SK-N-SH treated with all-trans-retinoic acid at 6 μM for 48 hours (cell line): ENCODE results near the gene CPPED1.

Experiments
- ATAC-seq: fragments of 200-7000 bp; cut with Tn5 transposase; 3 replicates; pipeline ENCODE4 v1.9.1; 2020; ENCODE audit warnings: mild to moderate bottlenecking, moderate library complexity
- ARNTL ChIP-seq: fragments of 450-650 bp; formaldehyde crosslinking; IDR thresholded peaks from 2 replicates; pipeline ENCODE4 v1.5.0; 2020; ENCODE audit warnings: low read depth, mild to moderate bottlenecking, moderate library complexity, borderline replicate concordance
- BACH2 ChIP-seq: fragments of 250-450 bp; sonication (Bioruptor Pico); IDR thresholded peaks from 2 replicates; pipeline ENCODE4 v1.9.0; 2021; ENCODE audit warnings: mild to moderate bottlenecking, borderline replicate concordance
- CSDC2 ChIP-seq: fragments of 250-450 bp; sonication (Bioruptor Pico); IDR thresholded peaks from 2 replicates; pipeline ENCODE4 v1.5.0; 2020; ENCODE audit warnings: mild to moderate bottlenecking, moderate library complexity
- ESRRG ChIP-seq: fragments of 250-450 bp; sonication (Bioruptor Pico); IDR thresholded peaks from 2 replicates; pipeline ENCODE4 v1.6.1; 2021; ENCODE audit warnings: mild to moderate bottlenecking
- GLIS3 ChIP-seq: fragments of 250-450 bp; sonication (Bioruptor Pico); IDR thresholded peaks from 2 replicates; pipeline ENCODE4 v1.5.0; 2020; ENCODE audit warnings: mild to moderate bottlenecking, moderate library complexity
- ISL1 ChIP-seq: fragments of 250-450 bp; sonication (Bioruptor Pico); IDR thresholded peaks from 2 replicates; pipeline ENCODE4 v2.1.2; 2022; ENCODE audit warnings: mild to moderate bottlenecking, moderate library complexity
- OSR1 ChIP-seq: fragments of 250-450 bp; sonication (Bioruptor Pico); IDR thresholded peaks from 2 replicates; pipeline ENCODE4 v1.8.0; 2022; ENCODE audit warnings: moderate library complexity, mild to moderate bottlenecking, inconsistent platforms
- PPARA ChIP-seq: fragments of 250-450 bp; sonication (Bioruptor Pico); IDR thresholded peaks from 2 replicates; pipeline ENCODE4 v1.5.0; 2020; ENCODE audit warnings: mild to moderate bottlenecking, borderline replicate concordance
- RARB ChIP-seq: fragments of 250-450 bp; sonication (Bioruptor Pico); IDR thresholded peaks from 2 replicates; pipeline ENCODE4 v1.8.0; 2021; ENCODE audit warnings: mild to moderate bottlenecking, moderate library complexity
- SNAI2 ChIP-seq: fragments of 250-450 bp; sonication (Bioruptor Pico); IDR thresholded peaks from 2 replicates; pipeline ENCODE4 v1.5.0; 2020; ENCODE audit warnings: mild to moderate bottlenecking, moderate library complexity
- TCF4 ChIP-seq: fragments of 250-450 bp; sonication (Bioruptor Pico); IDR thresholded peaks from 2 replicates; pipeline ENCODE4 v1.8.0; 2021; ENCODE audit warnings: mild to moderate bottlenecking, moderate library complexity, borderline replicate concordance
- TOX ChIP-seq: fragments of 250-450 bp; sonication (Bioruptor Pico); IDR thresholded peaks from 2 replicates; pipeline ENCODE4 v1.8.0; 2021; ENCODE audit warnings: mild to moderate bottlenecking, moderate library complexity, borderline replicate concordance
- ZC3H10 ChIP-seq: fragments of 250-450 bp; sonication (Bioruptor Pico); IDR thresholded peaks from 2 replicates; pipeline ENCODE4 v1.5.1; 2021; ENCODE audit warnings: mild to moderate bottlenecking, moderate library complexity
- ZFP3 ChIP-seq: fragments of 250-450 bp; sonication (Bioruptor Pico); IDR thresholded peaks from 2 replicates; pipeline ENCODE4 v1.5.0; 2020; ENCODE audit warnings: mild to moderate bottlenecking, moderate library complexity
- ZFP30 ChIP-seq: fragments of 450-650 bp; formaldehyde crosslinking; IDR thresholded peaks from 2 replicates; pipeline ENCODE4 v1.5.0; 2022; ENCODE audit warnings: mild to moderate bottlenecking, moderate library complexity
- ZNF565 ChIP-seq: fragments of 450-650 bp; formaldehyde crosslinking; conservative IDR thresholded peaks from 2 replicates; pipeline ENCODE4 v1.5.0; 2020; ENCODE audit warnings: low read depth, mild to moderate bottlenecking, moderate library complexity
- ZNF70 ChIP-seq: fragments of 450-650 bp; formaldehyde crosslinking; IDR thresholded peaks from 2 replicates; pipeline ENCODE4 v1.5.0; 2020; ENCODE audit warnings: mild to moderate bottlenecking, moderate library complexity
- ZNF8 ChIP-seq: fragments of 450-650 bp; formaldehyde crosslinking; IDR thresholded peaks from 2 replicates; pipeline ENCODE4 v1.5.0; 2020; ENCODE audit warnings: mild to moderate bottlenecking, moderate library complexity
- TF ChIP-seq, protein P1 (sequence below): fragments of 250-450 bp; sonication (Bioruptor Pico); IDR thresholded peaks from 2 replicates; pipeline ENCODE4 v1.8.0; 2020; ENCODE audit warnings: mild to moderate bottlenecking, moderate library complexity, borderline replicate concordance
- TF ChIP-seq, protein P2 (sequence below): fragments of 250-450 bp; sonication (Bioruptor Pico); IDR thresholded peaks from 2 replicates; pipeline ENCODE4 v1.5.0; 2020; ENCODE audit warnings: mild to moderate bottlenecking, moderate library complexity
- TF ChIP-seq, protein P3 (sequence below): fragments of 250-450 bp; sonication (Bioruptor Pico); IDR thresholded peaks from 2 replicates; pipeline ENCODE4 v1.8.0; 2021; ENCODE audit warnings: low read depth, mild to moderate bottlenecking, moderate library complexity, borderline replicate concordance
- TF ChIP-seq, protein P4 (sequence below): fragments of 250-450 bp; sonication (Bioruptor Pico); IDR thresholded peaks from 2 replicates; pipeline ENCODE4 v1.5.1; 2020; ENCODE audit warnings: low read depth, mild to moderate bottlenecking, moderate library complexity

The CPPED1 gene

DNA sequence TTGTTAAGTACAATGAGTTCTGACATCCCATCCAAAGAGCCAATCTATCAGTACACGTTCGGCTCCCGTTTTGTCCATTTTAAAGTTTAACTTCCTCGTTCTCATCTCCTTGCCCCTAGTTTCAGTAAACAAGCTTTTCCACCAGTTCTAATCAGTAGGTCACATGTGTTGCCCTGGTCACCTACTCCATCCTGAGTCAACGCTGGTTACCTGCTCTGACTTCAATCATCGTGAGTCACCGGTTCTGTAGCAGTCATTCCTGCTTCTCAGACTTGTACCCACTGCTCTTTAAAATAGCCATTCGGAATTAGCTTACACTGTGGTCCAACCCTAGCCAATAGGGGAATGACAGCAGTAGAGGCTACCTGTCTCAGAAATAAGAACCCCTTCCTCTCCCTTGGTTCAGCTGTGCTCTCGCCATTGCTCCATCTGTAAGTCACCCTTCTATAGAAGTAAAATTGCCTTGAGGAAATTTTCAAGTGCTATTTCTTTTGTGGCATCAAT lies 191.0 kb downstream of the CPPED1 start:
- ATAC-seq: no peak
- TF ChIP-seq ZNF565: no peak
- TF ChIP-seq, protein P1, sequence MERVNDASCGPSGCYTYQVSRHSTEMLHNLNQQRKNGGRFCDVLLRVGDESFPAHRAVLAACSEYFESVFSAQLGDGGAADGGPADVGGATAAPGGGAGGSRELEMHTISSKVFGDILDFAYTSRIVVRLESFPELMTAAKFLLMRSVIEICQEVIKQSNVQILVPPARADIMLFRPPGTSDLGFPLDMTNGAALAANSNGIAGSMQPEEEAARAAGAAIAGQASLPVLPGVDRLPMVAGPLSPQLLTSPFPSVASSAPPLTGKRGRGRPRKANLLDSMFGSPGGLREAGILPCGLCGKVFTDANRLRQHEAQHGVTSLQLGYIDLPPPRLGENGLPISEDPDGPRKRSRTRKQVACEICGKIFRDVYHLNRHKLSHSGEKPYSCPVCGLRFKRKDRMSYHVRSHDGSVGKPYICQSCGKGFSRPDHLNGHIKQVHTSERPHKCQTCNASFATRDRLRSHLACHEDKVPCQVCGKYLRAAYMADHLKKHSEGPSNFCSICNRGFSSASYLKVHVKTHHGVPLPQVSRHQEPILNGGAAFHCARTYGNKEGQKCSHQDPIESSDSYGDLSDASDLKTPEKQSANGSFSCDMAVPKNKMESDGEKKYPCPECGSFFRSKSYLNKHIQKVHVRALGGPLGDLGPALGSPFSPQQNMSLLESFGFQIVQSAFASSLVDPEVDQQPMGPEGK (CRISPR knock-in tag): no peak
- TF ChIP-seq BACH2: no peak
- TF ChIP-seq, protein P2, sequence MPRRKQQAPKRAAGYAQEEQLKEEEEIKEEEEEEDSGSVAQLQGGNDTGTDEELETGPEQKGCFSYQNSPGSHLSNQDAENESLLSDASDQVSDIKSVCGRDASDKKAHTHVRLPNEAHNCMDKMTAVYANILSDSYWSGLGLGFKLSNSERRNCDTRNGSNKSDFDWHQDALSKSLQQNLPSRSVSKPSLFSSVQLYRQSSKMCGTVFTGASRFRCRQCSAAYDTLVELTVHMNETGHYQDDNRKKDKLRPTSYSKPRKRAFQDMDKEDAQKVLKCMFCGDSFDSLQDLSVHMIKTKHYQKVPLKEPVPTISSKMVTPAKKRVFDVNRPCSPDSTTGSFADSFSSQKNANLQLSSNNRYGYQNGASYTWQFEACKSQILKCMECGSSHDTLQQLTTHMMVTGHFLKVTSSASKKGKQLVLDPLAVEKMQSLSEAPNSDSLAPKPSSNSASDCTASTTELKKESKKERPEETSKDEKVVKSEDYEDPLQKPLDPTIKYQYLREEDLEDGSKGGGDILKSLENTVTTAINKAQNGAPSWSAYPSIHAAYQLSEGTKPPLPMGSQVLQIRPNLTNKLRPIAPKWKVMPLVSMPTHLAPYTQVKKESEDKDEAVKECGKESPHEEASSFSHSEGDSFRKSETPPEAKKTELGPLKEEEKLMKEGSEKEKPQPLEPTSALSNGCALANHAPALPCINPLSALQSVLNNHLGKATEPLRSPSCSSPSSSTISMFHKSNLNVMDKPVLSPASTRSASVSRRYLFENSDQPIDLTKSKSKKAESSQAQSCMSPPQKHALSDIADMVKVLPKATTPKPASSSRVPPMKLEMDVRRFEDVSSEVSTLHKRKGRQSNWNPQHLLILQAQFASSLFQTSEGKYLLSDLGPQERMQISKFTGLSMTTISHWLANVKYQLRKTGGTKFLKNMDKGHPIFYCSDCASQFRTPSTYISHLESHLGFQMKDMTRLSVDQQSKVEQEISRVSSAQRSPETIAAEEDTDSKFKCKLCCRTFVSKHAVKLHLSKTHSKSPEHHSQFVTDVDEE (CRISPR knock-in tag): no peak
- no peak for TF ChIP-seq ZFP3 (CRISPR knock-in tag)
- TF ChIP-seq SNAI2 (CRISPR knock-in tag): no peak
- TF ChIP-seq ESRRG (CRISPR knock-in tag): no peak
- TF ChIP-seq TOX (CRISPR knock-in tag): no peak
- TF ChIP-seq ZNF8 (CRISPR knock-in tag): no peak
- TF ChIP-seq, protein P3, sequence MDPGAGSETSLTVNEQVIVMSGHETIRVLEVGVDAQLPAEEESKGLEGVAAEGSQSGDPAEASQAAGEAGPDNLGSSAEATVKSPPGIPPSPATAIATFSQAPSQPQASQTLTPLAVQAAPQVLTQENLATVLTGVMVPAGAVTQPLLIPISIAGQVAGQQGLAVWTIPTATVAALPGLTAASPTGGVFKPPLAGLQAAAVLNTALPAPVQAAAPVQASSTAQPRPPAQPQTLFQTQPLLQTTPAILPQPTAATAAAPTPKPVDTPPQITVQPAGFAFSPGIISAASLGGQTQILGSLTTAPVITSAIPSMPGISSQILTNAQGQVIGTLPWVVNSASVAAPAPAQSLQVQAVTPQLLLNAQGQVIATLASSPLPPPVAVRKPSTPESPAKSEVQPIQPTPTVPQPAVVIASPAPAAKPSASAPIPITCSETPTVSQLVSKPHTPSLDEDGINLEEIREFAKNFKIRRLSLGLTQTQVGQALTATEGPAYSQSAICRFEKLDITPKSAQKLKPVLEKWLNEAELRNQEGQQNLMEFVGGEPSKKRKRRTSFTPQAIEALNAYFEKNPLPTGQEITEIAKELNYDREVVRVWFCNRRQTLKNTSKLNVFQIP (CRISPR knock-in tag): no peak
- no peak for TF ChIP-seq GLIS3
- no peak for TF ChIP-seq TCF4 (CRISPR knock-in tag)
- TF ChIP-seq OSR1 (CRISPR knock-in tag): no peak

DNA sequence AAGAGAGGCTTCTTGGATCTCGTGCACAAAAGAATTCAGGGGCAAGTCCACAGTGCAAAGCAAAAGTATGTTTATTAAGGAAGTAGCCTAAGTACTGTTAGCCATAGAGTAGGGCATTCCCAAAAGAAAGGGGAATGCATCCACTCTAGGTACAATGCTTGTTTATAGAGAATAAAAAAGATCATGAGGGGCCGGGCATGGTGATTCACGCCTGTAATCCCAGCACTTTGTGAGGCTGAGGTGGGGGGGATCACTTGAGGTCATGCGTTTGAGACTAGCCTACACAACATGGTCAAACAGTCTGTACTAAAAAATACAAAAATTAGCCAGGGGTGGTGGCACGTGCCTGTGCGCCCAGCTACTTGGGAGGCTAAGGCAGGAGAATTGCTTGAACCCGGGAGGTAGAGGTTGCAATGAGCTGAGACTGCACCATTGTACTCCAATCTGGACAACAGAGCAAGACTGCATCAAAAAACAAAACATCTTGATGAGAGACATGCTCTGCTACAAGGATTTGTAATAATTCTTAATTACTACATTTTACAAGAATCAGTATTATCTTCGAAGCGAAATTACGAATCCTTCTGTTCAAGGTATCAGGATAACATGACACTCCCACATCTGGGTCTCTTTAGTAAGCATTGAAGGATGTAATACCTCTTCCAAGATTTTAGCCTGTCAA lies 191.6 kb downstream of the CPPED1 start:
- ATAC-seq: no peak
- no peak for TF ChIP-seq ESRRG (CRISPR knock-in tag)
- no peak for TF ChIP-seq ZNF70
- TF ChIP-seq, protein P3 (CRISPR knock-in tag): no peak
- TF ChIP-seq ARNTL (CRISPR knock-in tag): no peak
- TF ChIP-seq TCF4 (CRISPR knock-in tag): no peak
- TF ChIP-seq, protein P1 (CRISPR knock-in tag): no peak
- TF ChIP-seq ZNF8 (CRISPR knock-in tag): no peak
- no peak for TF ChIP-seq SNAI2 (CRISPR knock-in tag)
- TF ChIP-seq, protein P2 (CRISPR knock-in tag): no peak
- no peak for TF ChIP-seq ZFP30
- TF ChIP-seq CSDC2 (CRISPR knock-in tag): no peak
- no peak for TF ChIP-seq ZC3H10 (CRISPR knock-in tag)
- TF ChIP-seq ISL1 (CRISPR knock-in tag): no peak
- TF ChIP-seq PPARA: no peak
- no peak for TF ChIP-seq ZFP3 (CRISPR knock-in tag)
- TF ChIP-seq OSR1 (CRISPR knock-in tag): no peak
- TF ChIP-seq, protein P4, sequence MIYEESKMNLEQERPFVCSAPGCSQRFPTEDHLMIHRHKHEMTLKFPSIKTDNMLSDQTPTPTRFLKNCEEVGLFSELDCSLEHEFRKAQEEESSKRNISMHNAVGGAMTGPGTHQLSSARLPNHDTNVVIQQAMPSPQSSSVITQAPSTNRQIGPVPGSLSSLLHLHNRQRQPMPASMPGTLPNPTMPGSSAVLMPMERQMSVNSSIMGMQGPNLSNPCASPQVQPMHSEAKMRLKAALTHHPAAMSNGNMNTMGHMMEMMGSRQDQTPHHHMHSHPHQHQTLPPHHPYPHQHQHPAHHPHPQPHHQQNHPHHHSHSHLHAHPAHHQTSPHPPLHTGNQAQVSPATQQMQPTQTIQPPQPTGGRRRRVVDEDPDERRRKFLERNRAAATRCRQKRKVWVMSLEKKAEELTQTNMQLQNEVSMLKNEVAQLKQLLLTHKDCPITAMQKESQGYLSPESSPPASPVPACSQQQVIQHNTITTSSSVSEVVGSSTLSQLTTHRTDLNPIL (CRISPR knock-in tag): no peak
- no peak for TF ChIP-seq RARB (CRISPR knock-in tag)
- no peak for TF ChIP-seq BACH2
- TF ChIP-seq GLIS3: no peak
